HG03196 (cell line): ENCODE results near the gene RBMS1.
A peak's percentile ranks its signal among the peaks of the same experiment; 100 is the strongest.
"Not testable (repeated sequence)": the region's sequence is repeated elsewhere in the genome, so short reads cannot be mapped to it uniquely, and the experiment has no call there.

Experiments
- ATAC-seq: cut with Tn5 transposase; IDR thresholded peaks from one replicate; pipeline ENCODE4 v1.9.1; 2021; ENCODE audit not compliant: unreplicated experiment

The RBMS1 gene

DNA sequence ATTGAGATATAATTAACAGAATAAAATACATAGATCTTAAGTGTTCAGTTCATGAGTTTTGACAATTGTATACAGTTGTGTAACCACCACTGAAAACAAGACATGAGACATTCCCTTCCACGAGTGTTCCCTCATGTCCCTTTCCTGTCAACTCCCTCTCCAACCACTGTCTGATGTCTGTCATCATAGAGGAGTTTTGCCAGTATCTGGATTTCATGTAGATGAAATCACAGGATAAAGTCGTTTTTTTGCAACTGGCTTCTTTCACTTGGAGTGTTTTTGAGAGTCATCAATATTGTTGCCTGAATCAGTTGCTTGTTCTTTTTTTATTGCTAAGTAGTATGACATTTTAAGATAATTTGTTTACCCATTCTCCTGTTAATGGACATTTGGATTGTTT, 52.7 kb downstream of the RBMS1 start:
- no peak for ATAC-seq

GRCh38 chr2:160439038-160439437, 54.6 kb downstream of the RBMS1 start:
- not testable (repeated sequence) for ATAC-seq

DNA sequence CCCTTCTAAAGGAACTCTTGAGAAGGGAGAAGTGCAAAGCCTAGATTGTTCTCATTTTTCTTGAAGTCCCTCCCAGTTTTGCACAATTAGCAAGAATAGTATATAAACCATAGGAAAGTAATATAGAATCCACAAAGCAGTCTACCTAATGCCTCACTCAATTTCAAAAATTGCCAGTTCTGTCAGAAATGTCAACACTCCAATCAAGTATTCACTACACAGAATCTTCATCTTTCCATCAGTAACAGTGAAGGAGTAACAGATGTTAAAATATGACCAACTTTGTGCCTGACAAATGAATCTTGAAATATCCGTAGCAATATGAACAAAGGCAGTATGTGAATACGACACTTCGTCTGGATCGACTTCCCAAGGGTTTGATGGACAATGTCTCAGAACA, 56.3 kb downstream of the RBMS1 start:
- ATAC-seq = no peak

- no peak for ATAC-seq
Observed at GRCh38 chr2:160434254-160434948, 59.2 kb downstream of the RBMS1 start.

- ATAC-seq = no peak
Observed at GRCh38 chr2:160433466-160434140, 60.0 kb downstream of the RBMS1 start.

- no peak for ATAC-seq
Observed at GRCh38 chr2:160432633-160433032, 61.0 kb downstream of the RBMS1 start.

DNA sequence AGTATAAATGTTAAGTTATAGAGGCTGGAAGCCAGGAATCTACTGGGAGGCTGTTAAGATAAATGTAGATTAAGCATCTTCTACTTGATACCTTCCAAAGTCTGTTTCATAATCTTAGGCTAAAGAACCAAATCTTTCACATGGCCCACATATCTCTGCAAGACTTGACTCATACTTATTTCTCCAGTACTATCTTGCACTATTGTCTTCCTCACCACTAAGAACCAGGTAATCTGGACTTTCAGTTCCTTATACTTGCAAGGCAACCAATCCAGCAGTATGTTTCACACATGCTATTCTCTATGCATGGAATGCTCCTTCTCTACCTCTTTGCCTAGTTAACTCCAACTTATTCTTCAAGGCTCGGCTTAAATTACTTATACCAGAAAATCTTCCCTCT, 62.2 kb downstream of the RBMS1 start:
- no peak for ATAC-seq

DNA sequence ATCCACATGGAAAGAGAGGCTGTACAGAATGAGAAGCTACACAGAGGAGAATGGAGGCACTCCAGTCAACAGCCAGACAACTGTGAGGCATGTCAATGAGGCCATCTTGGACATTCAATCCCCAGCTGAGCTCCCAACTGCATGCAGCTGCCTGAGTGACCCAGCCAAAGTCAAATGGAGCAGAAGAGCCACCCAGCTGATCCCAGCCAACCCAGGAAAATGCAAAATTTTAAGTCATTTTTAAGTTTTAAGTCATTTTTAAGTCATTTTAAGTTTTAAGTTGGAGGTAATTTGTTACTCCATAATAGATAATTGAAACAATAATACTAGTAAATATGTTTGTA, 63.6 kb downstream of the RBMS1 start:
- no peak for ATAC-seq

GRCh38 chr2:160429248-160430000, 64.2 kb downstream of the RBMS1 start:
- no peak for ATAC-seq

GRCh38 chr2:160428405-160428763, 65.2 kb downstream of the RBMS1 start:
- no peak for ATAC-seq

DNA sequence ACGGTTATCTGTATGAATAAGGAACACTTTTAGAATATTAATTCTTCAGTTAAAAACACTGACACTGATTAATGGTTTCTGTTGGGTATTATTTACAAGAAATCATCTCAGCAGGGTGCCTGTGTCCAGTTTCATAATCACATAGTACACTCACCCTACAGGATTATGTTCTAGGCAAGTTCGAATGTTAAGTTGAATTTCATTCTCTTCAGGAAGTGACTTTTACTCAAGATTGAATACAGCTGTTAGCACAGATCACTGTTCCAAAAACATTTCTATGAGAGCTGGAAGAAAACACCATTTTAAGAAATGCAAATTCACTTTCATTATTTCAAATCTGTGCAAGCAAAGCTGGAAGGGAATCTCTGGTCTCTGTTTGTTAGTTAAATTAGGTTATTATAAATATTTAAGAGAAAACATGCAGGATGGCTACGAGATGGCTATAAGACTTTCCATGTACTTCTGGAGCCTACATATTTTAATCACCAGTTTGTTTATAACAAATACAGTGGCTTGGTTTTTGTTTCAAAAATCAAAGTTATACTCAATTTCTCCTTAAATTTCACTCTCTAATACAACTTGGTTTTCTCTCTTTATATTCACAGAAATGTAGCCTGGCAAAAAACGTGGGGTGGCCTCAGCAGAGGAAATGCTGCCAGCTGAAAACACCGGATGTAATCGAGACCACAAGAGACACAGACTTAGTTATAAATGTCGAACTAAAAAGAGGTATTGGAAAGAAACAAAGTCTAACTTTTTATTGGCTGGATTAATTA, 65.8 kb downstream of the RBMS1 start:
- peak; percentile 77 for ATAC-seq

GRCh38 chr2:160426604-160427003, 67.0 kb downstream of the RBMS1 start:
- no peak for ATAC-seq

DNA sequence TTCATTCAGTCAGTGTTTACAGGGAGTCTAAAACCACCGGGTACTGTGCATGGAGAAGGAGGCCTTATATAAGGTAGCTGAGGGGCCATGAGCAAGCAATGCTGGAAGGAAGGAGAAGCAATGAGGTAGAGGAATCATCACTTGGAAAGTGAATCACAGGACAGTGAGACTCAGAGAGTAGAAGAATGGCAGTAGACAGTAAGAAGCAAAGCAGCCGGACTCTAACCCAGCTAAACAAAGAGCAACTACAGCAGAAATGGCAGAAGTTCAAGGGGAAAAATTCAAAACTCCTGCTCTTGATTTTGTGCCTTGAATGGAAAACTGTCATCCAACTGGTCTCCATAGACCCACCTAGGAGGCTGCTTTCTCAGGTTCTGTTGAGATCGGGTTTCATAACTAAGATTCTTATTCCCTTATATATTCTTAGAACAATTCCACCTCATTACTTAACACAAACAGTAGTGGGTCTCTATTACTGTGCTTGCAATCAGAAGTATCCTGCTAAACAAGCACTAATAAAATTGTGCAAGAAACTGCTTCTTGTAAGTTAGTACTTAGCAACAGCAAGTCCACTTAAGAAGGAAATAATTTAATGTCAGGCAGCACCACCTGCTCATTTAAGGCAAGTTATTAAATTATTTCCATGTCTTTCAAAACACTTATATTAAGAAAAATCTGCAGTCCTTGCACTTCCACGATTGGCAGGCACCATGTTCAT, 68.0 kb downstream of the RBMS1 start:
- ATAC-seq = no peak

DNA sequence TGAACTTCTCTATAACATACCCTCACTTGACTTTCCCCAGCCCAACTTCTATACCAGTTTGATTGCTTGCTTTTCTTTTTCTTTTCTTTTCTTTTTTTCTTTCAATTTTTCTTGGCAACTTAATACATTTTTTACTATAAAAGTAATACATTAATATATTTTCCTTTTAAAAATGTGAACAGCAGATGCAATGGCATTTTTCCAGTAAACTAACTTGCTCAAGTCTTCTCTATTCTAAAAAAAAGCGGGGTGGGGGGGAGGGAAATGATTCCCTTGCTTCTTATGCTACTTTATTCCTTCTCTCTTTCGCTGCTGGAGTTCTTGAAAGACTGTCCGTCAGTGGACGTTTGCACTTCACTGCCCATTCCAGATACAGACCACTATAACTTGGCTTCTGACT, 70.5 kb downstream of the RBMS1 start:
- no peak for ATAC-seq

- ATAC-seq = not testable (repeated sequence)
Observed at GRCh38 chr2:160421646-160422501, 71.7 kb downstream of the RBMS1 start.

GRCh38 chr2:160420711-160421110, 72.9 kb downstream of the RBMS1 start:
- ATAC-seq = no peak

DNA sequence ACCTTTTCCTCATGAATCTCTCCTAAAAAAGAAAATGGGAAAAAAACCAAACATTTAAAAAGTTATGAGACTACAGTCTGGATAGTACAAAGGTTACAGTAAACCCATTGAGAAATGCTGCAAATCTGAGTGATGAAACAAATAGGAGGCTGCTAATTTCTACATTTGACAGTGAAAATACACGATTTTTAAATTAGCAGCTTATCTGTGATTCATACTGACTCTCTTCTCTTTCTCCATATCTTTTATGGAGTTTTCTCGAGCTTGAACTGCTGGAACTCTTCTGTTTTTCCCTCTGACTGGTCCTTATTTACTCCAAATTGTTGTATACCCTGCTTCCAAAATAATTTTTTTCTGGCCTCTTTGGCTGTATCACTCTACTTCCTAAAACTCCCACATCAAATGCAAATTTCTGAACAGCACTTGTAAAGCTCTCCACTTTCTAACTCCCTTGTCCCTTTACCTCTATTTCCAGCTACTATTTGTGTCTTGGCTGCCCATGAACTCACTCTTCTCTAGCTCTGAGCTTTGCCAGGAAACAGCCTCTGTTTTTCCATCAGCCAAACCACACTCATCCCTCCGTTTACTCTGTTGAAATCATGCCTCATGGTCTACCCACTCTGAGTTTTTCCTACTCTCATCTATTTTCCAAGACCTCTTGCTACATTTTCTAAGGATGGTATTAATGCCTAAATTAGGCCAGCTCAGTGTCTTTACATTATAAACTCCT, 73.7 kb downstream of the RBMS1 start:
- ATAC-seq = no peak

DNA sequence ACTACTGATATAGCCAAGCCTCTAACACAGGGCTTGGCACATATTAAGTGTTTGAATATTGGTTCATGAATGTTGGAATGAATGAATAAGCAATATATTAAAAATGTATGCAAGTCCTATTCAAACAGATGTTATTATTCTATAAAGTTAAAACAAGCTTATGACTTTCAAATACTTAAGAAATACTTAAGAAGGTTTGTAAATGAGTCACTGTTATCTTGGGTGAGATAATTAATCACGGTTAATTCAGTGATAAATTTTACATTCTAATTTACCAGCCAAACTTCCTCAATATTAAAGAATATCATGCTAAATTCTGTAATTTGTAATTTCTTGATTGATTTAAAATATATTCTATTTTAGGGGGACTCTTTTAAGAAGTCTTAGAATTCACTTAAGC, 74.8 kb downstream of the RBMS1 start:
- no peak for ATAC-seq

DNA sequence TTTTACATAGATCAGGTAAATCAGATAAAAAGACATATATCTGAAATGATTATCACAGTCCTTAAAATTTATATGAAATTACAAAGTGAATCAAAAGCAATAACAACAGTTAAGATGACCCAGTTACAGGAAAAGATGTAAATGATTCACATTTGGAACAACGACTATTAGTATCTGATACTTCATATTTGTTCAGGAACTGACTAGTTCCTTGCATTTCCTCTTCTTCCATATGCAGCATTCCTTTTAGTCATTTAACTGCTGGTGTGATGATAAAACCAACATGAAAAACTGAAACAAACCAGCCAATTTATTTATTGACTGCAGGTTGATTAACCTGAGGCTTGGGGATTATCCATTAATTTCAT, 75.2 kb downstream of the RBMS1 start:
- no peak for ATAC-seq
